Heart left ventricle (tissue), 13 donors: Measurements from ENCODE around the gene MIER3.

ENCODE experiments used
- CTCF ChIP-seq, 12 donors: fragments of 200-600 bp; sonication (generic) in 4 of 12; IDR thresholded peaks; one replicate each; pipeline versions ENCODE4 v1.5.0 to v1.8.0; 2018 to 2022; ENCODE audit warnings: antibody characterized with exemption in 12 of 12, mild to moderate bottlenecking in 5 of 12
- POLR2A ChIP-seq, 2 donors: fragments of 450-650 bp; IDR thresholded peaks; one replicate each; pipeline ENCODE4 v1.6.1; 2017; ENCODE audit warnings: antibody characterized with exemption in 2 of 2, mild to moderate bottlenecking in 2 of 2, moderate library complexity in 2 of 2
- donor health status: ischemic (EF 13 %, LVEDD 7.1; RV severe dilation, severe dysfunction).
- donor health status: DM: no; HTN: yes; CAD: no.
- donor health status: DM: no; HTN: no; CAD: no.
- donor health status: ischemic (EF 25% LVEDD 6.9; RV normal size, moderate dysfunction).
- donor health status: ischemic (EF 25% LVEDD 5.7; RV mildly dilated, moderate dysfunction).
- donor health status: ischemic (EF 35%, LVEDD 5.7; RV mildly dilated, moderate dysfunction).
- donor health status: nonischemic (EF 11% LVEDD 7.7; RV severe dilation, severe dysfunction).
- donor health status: DM: yes; HTN: yes; CAD: no.
- donor health status: PGD.
- donor health status: ischemic (EF 29% LVEDD 5.4; RV normal size, mild dysfunction).
- donor health status: nonischemic (EF 23%, LVEDD 6.1; RV moderate dilation, normal function).

- no peak for TF ChIP-seq CTCF (IDR thresholded peaks at IDR 0.05)
- no peak for TF ChIP-seq POLR2A (IDR thresholded peaks at IDR 0.05)
These were observed 11.3 kb upstream of the MIER3 start for GRCh38 chr5:56963246-56963645.
